Activated naive CD8-positive, alpha-beta T cell (primary cell): ENCODE data around the gene GKN1.
"Not testable (repeated sequence)": the region's sequence is repeated elsewhere in the genome, so short reads cannot be mapped to it uniquely, and the experiment has no call there.

Source experiments
- H3K27ac Mint-ChIP-seq: one replicate; pipeline ENCODE4 v1.8.0; 2021; ENCODE audit warnings: mixed read lengths
- H3K27me3 Mint-ChIP-seq: one replicate; pipeline ENCODE4 v1.8.0; 2021; ENCODE audit warnings: mixed read lengths
- H3K36me3 Mint-ChIP-seq: one replicate; pipeline ENCODE4 v1.8.0; 2021; ENCODE audit warnings: mixed read lengths
- H3K4me1 Mint-ChIP-seq: one replicate; pipeline ENCODE4 v1.8.0; 2021; ENCODE audit warnings: low read depth, mixed read lengths
- H3K4me3 Mint-ChIP-seq: one replicate; pipeline ENCODE4 v1.8.0; 2021; ENCODE audit warnings: mild to moderate bottlenecking, mixed read lengths
- H3K9me3 Mint-ChIP-seq: one replicate; pipeline ENCODE4 v1.8.0; 2021; ENCODE audit warnings: low read depth, mixed read lengths

GKN1 gene

GRCh38 chr2:68943581-68944568 lies 30.6 kb upstream of the GKN1 start:
- H3K4me1 Mint-ChIP-seq, result peaks cover 1% of the 10 kb centered on the region

GRCh38 chr2:68946117-68946516 lies 28.3 kb upstream of the GKN1 start:
- Mint-ChIP-seq H3K4me3 (no peak overlapping the region), H3K9me3 (no peaks in the 10 kb centered on the region), H3K36me3 (no peaks in the 10 kb centered on the region), H3K27me3 (peaks cover 13% of the 10 kb centered on the region), H3K27ac (no peak overlapping the region), H3K4me1 (peaks cover 1% of the 10 kb centered on the region)

More at GRCh38 chr2:68943581-68944568, 30.6 kb upstream of the GKN1 start:
- peaks cover 13% of the 10 kb centered on the region for H3K27me3 Mint-ChIP-seq
- peaks cover 2% of the 10 kb centered on the region for H3K9me3 Mint-ChIP-seq
- H3K36me3 Mint-ChIP-seq, result peaks cover 3% of the 10 kb centered on the region
- no peak overlapping the region for H3K4me3 Mint-ChIP-seq
- no peak overlapping the region for H3K27ac Mint-ChIP-seq

GRCh38 chr2:68948710-68949109 lies 25.7 kb upstream of the GKN1 start:
- Mint-ChIP-seq H3K27me3 (peaks cover 3% of the 10 kb centered on the region), H3K27ac (no peak overlapping the region), H3K9me3 (no peaks in the 10 kb centered on the region), H3K4me1 (no peaks in the 10 kb centered on the region), H3K36me3 (no peaks in the 10 kb centered on the region), H3K4me3 (no peak overlapping the region)

DNA sequence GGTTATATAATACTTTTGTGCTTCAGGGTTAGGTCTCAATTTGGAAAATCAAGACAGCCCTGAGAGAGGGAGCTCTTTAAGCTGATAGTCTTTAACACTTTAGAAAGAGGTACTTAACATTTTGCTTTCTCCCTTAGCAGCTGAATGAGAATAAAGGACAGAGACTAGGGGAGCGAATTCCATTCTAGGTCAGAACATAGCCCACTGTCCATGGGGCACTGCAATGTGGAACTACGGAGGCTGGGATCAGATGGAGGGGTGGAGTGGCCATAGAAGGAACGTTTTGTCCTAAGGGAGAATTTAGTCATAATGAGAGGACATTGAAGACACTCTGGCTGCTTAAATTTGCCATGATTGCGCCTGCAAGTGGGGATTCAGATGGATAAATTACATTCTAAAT lies 22.5 kb upstream of the GKN1 start:
- no peaks in the 10 kb centered on the region for H3K9me3 Mint-ChIP-seq
- no peaks in the 10 kb centered on the region for H3K36me3 Mint-ChIP-seq
- no peaks in the 10 kb centered on the region for H3K4me1 Mint-ChIP-seq
- no peak overlapping the region for H3K4me3 Mint-ChIP-seq
- no peak overlapping the region for H3K27ac Mint-ChIP-seq
- H3K27me3 Mint-ChIP-seq, result peaks cover 4% of the 10 kb centered on the region

GRCh38 chr2:68952887-68953521 lies 21.4 kb upstream of the GKN1 start, which contains the start of gene GKN2:
GKN2 (minus strand) TSS chr2:68952893; CDS start chr2:68952861, 32 bp downstream.
- Mint-ChIP-seq H3K36me3 (no peaks in the 10 kb centered on the region), H3K9me3 (no peaks in the 10 kb centered on the region), H3K27ac (no peak within 1 kb of the TSS), H3K4me3 (no peak within 1 kb of the TSS), H3K27me3 (peaks cover 4% of the 10 kb centered on the region), H3K4me1 (no peaks in the 10 kb centered on the region)

DNA sequence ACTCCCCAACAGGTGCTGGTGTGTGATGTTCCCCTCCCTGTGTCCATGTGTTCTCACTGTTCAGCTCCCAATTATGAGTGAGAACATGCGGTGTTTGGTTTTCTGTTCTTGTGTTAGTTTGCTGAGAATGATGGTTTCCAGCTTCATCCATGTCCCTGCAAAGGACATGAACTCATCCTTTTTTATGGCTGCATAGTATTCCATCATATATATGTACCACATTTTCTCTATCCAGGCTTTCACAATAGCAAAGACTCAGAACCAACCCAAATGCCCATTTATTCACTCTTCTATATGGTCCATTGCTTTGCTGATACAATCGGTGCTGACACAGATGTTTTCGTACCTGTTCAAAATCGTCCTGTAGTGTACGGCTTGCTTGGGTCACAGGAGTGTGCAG lies 19.0 kb upstream of the GKN1 start:
- not testable (repeated sequence) for H3K9me3 Mint-ChIP-seq, H3K4me1 Mint-ChIP-seq, H3K36me3 Mint-ChIP-seq, H3K27ac Mint-ChIP-seq, H3K27me3 Mint-ChIP-seq, H3K4me3 Mint-ChIP-seq

DNA sequence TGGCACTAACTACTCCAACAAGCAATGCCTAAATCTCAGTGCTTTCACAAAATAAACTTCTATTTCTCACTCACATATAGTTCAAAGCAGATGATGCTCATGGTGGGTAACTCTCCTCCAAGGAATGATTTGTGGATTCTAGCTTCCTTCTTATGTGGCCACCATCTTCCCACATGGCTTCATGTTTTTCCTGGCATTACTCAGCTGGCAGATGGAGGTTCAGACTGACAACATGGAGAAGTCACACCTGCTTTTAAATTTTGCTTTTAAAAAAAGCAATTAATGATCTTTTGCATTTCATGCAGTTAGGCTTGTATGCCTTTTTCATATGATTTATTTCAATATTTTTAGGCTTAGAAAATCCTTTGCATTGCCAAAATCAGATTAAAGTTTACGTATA lies 15.4 kb upstream of the GKN1 start:
- H3K27ac Mint-ChIP-seq, result no peak overlapping the region
- peaks cover 2% of the 10 kb centered on the region for H3K27me3 Mint-ChIP-seq
- H3K36me3 Mint-ChIP-seq, result no peaks in the 10 kb centered on the region
- H3K4me1 Mint-ChIP-seq, result no peaks in the 10 kb centered on the region
- H3K4me3 Mint-ChIP-seq, result no peak overlapping the region
- H3K9me3 Mint-ChIP-seq, result no peaks in the 10 kb centered on the region

- Mint-ChIP-seq H3K4me3 (no peak overlapping the region), H3K36me3 (no peaks in the 10 kb centered on the region), H3K27ac (no peak overlapping the region), H3K9me3 (no peaks in the 10 kb centered on the region), H3K4me1 (no peaks in the 10 kb centered on the region), H3K27me3 (peaks cover 4% of the 10 kb centered on the region)
Measured at GRCh38 chr2:68961380-68961779, 13.1 kb upstream of the GKN1 start.

DNA sequence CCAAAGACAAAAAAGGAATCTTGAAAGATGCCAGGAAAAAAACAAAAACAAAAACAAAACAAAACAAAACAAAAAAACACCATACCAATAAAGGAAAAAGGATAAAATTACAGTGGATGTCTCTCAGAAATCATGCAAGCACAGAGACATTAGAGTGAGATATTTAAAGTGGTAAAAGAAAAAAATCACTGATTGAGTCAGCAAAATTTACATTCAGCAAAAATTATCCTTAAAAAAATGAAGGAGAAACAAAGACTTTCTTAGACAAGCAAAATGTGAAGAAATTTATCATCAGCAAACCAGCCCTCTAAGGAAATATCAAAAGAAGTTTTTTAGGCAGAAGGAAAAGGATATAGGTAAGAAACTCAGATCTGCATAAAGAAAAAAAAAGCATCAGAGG lies 10.2 kb upstream of the GKN1 start:
- Mint-ChIP-seq H3K36me3 (no peaks in the 10 kb centered on the region), H3K27ac (no peak overlapping the region), H3K27me3 (peaks cover 6% of the 10 kb centered on the region), H3K9me3 (no peaks in the 10 kb centered on the region), H3K4me1 (no peaks in the 10 kb centered on the region), H3K4me3 (no peak overlapping the region)

DNA sequence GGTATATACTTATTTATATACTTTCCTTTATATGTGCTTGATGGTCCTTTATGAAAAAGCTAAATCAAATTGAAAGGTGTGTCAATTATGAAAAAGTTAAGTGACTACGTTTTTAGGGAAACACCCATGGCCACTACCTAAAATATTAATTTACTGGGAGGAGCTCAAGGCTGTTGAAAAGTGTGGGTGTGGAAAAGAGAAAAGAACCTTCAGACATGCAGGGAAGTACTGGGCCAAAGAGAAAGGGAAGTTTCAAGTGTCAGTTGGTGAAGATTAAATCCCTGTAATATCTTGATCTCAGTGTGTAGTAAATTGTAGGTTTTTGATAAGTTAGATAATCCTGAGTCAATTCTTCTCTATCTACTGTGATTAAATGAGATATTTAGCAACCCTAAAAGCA lies 6.2 kb upstream of the GKN1 start:
- no peak overlapping the region for H3K27ac Mint-ChIP-seq
- no peak overlapping the region for H3K4me3 Mint-ChIP-seq
- no peaks in the 10 kb centered on the region for H3K36me3 Mint-ChIP-seq
- H3K9me3 Mint-ChIP-seq, result no peaks in the 10 kb centered on the region
- peaks cover 5% of the 10 kb centered on the region for H3K27me3 Mint-ChIP-seq
- no peaks in the 10 kb centered on the region for H3K4me1 Mint-ChIP-seq

GRCh38 chr2:68969736-68970490 lies 4.5 kb upstream of the GKN1 start:
- Mint-ChIP-seq H3K36me3 (no peaks in the 10 kb centered on the region), H3K27me3 (peaks cover 2% of the 10 kb centered on the region), H3K27ac (no peak overlapping the region), H3K4me1 (no peaks in the 10 kb centered on the region), H3K9me3 (no peaks in the 10 kb centered on the region), H3K4me3 (no peak overlapping the region)

- H3K9me3 Mint-ChIP-seq, result no peaks in the 10 kb centered on the region
- no peaks in the 10 kb centered on the region for H3K36me3 Mint-ChIP-seq
- no peaks in the 10 kb centered on the region for H3K4me1 Mint-ChIP-seq
- peaks cover 2% of the 10 kb centered on the region for H3K27me3 Mint-ChIP-seq
- no peak overlapping the region for H3K27ac Mint-ChIP-seq
- no peak overlapping the region for H3K4me3 Mint-ChIP-seq
Measured at GRCh38 chr2:68970566-68971265, 3.7 kb upstream of the GKN1 start.

DNA sequence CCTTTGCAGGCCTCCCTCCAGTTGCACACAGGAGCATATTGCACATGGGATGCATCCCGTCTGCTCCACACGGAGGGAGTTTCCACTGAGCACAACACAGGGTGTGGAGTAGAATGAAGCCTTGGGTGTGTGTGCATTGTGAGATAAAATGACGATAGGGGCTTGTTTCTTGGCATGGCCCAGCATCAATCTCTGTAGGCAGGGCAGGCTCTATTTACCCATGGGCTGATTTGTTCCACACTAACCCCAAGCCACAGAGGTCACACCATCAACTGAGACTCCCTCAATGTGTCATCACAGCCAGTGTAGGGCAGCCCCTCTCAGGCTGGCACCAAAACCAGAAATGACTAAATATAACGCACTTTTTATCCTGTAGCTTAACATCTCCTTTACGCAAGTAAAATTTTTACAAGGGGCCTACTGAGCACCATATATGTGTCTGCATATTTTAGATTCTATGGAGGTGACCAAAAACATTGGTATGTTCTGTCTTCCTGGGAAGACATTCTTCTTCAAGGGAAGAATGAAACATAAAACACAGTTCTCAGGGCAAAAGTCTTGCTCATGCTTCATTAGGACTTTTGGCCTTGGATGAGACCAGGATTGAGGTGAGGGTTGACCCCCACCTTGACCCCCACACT lies 2.7 kb upstream of the GKN1 start:
- Mint-ChIP-seq H3K9me3 (no peaks in the 10 kb centered on the region), H3K4me1 (no peaks in the 10 kb centered on the region), H3K4me3 (no peak overlapping the region), H3K27me3 (peaks cover 2% of the 10 kb centered on the region), H3K27ac (no peak overlapping the region), H3K36me3 (no peaks in the 10 kb centered on the region)

DNA sequence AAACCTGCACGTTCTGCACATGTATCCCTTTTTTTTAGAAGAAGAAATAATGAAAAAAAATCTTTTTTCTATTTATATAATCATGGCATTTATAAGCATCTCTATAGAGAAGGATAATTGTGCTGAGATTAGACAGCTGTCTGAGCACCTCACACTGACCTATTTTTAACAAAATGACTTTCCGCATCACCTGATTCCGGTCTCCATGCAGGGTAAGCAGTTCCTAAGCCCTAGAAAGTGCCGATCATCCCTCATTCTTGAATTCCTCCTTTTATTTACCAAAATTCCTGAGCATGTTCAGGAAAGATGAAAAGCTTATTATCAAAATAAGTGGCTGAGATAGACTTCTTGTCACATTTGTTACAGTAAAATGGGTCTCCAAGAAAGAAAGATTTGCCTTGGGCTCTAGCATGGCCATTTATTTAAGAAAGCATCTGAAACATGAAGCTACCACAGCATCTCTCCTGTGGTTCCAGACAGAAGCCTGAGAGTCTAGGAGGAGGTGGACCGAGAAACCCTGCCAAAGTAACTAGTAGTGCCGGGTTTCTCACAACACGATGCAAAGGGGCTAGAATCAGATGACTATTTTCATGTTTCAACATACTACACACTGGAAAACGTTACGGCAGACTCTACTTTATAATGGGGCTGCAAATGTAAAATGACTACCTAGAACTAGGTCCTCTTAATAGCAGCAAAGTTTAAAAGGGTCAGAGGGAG lies 670 bp downstream of the GKN1 start:
- Mint-ChIP-seq H3K4me3 (no peak overlapping the region), H3K27ac (no peak overlapping the region), H3K36me3 (no peaks in the 10 kb centered on the region), H3K9me3 (no peaks in the 10 kb centered on the region), H3K27me3 (peaks cover 6% of the 10 kb centered on the region), H3K4me1 (no peaks in the 10 kb centered on the region)
